ENCODE measurements around the gene TTLL11.
A peak's percentile ranks its signal among the peaks of the same experiment; 100 is the strongest.

TTLL11 gene

GRCh38 chr9:122126331-122127261, 33.5 kb upstream of the TTLL11 start:
- Histone ChIP-seq H3K4me3 (ENCODE audit: low read length) (no peak overlapping the region), H4K20me1 (ENCODE audit: control insufficient read depth, insufficient read depth, low read depth, low read length) (no peaks in the 10 kb centered on the region), H3K4me2 (ENCODE audit: low read length) (no peak overlapping the region), H3K27ac (ENCODE audit: low read depth, low read length) (no peak overlapping the region), H3F3A (ENCODE audit: control insufficient read depth, insufficient read depth) (no peaks in the 10 kb centered on the region), H3K27me3 (ENCODE audit: control insufficient read depth, low read length) (peaks cover 18% of the 10 kb centered on the region; the same call in 1 of the 2 replicates), H3K36me3 (ENCODE audit: control insufficient read depth, low read length) (no peaks in the 10 kb centered on the region), H3K4me1 (ENCODE audit: control insufficient read depth, low read length) (peaks cover 4% of the 10 kb centered on the region), H3K9me3 (ENCODE audit: control insufficient read depth, insufficient read depth, low read length) (no peaks in the 10 kb centered on the region), H3K79me2 (ENCODE audit: control insufficient read depth, low read length) (no peaks in the 10 kb centered on the region), H3K9me2 (replicated peaks; ENCODE audit: control insufficient read depth, low read length) (no peaks in the 10 kb centered on the region)
- TF ChIP-seq, protein P1, sequence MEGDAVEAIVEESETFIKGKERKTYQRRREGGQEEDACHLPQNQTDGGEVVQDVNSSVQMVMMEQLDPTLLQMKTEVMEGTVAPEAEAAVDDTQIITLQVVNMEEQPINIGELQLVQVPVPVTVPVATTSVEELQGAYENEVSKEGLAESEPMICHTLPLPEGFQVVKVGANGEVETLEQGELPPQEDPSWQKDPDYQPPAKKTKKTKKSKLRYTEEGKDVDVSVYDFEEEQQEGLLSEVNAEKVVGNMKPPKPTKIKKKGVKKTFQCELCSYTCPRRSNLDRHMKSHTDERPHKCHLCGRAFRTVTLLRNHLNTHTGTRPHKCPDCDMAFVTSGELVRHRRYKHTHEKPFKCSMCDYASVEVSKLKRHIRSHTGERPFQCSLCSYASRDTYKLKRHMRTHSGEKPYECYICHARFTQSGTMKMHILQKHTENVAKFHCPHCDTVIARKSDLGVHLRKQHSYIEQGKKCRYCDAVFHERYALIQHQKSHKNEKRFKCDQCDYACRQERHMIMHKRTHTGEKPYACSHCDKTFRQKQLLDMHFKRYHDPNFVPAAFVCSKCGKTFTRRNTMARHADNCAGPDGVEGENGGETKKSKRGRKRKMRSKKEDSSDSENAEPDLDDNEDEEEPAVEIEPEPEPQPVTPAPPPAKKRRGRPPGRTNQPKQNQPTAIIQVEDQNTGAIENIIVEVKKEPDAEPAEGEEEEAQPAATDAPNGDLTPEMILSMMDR (IDR thresholded peaks at IDR 0.05; ENCODE audit: low read depth, low read length, poor library complexity, severe bottlenecking): no peak
- no peak for TF ChIP-seq EZH2phosphoT487 (IDR thresholded peaks at IDR 0.05; ENCODE audit: borderline replicate concordance, low read length)

- H3K9me2 ChIP-seq (replicated peaks; ENCODE audit: control insufficient read depth, low read length): no peaks in the 10 kb centered on the region
- H3K27ac ChIP-seq (ENCODE audit: low read depth, low read length): no peak overlapping the region
- no peaks in the 10 kb centered on the region for H3K79me2 ChIP-seq (ENCODE audit: control insufficient read depth, low read length)
- no peak overlapping the region for H3K4me2 ChIP-seq (ENCODE audit: low read length)
- peaks cover 18% of the 10 kb centered on the region; the same call in 1 of the 2 replicates for H3K27me3 ChIP-seq (ENCODE audit: control insufficient read depth, low read length)
- H3K4me1 ChIP-seq (ENCODE audit: control insufficient read depth, low read length): peaks cover 4% of the 10 kb centered on the region
- H3K4me3 ChIP-seq (ENCODE audit: low read length): no peak overlapping the region
- H3F3A ChIP-seq (ENCODE audit: control insufficient read depth, insufficient read depth): no peaks in the 10 kb centered on the region
- TF ChIP-seq, protein P1 (IDR thresholded peaks at IDR 0.05; ENCODE audit: low read depth, low read length, poor library complexity, severe bottlenecking): no peak
- no peak for TF ChIP-seq EZH2phosphoT487 (IDR thresholded peaks at IDR 0.05; ENCODE audit: borderline replicate concordance, low read length)
- no peaks in the 10 kb centered on the region for H3K36me3 ChIP-seq (ENCODE audit: control insufficient read depth, low read length)
- no peaks in the 10 kb centered on the region for H4K20me1 ChIP-seq (ENCODE audit: control insufficient read depth, insufficient read depth, low read depth, low read length)
- H3K9me3 ChIP-seq (ENCODE audit: control insufficient read depth, insufficient read depth, low read length): no peaks in the 10 kb centered on the region
Measured at GRCh38 chr9:122125509-122126330, 32.6 kb upstream of the TTLL11 start.

DNA sequence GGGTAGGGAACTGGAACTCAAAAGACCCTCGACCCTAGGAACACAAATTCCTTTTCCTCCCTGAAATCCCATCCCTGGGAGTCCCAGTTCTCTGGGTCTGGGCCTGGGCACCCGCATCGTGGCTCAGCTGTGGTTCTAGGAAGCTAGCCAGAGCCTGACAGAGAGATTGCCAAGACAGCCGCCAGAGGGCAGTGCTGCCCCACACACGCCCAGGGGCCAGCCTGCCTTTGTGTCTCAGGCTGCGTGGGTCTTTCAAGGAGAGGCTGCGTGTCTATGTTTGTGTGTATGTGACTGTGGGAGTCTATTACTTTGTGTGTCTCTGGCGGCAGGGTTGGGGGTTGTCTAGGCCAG, 32.0 kb upstream of the TTLL11 start:
- no peaks in the 10 kb centered on the region for H3K79me2 ChIP-seq (ENCODE audit: control insufficient read depth, low read length)
- no peaks in the 10 kb centered on the region for H3K9me2 ChIP-seq (replicated peaks; ENCODE audit: control insufficient read depth, low read length)
- no peaks in the 10 kb centered on the region for H4K20me1 ChIP-seq (ENCODE audit: control insufficient read depth, insufficient read depth, low read depth, low read length)
- peaks cover 4% of the 10 kb centered on the region for H3K4me1 ChIP-seq (ENCODE audit: control insufficient read depth, low read length)
- H3K36me3 ChIP-seq (ENCODE audit: control insufficient read depth, low read length): no peaks in the 10 kb centered on the region
- H3F3A ChIP-seq (ENCODE audit: control insufficient read depth, insufficient read depth): no peaks in the 10 kb centered on the region
- H3K27ac ChIP-seq (ENCODE audit: low read depth, low read length): no peak overlapping the region
- peaks cover 18% of the 10 kb centered on the region; the same call in 1 of the 2 replicates for H3K27me3 ChIP-seq (ENCODE audit: control insufficient read depth, low read length)
- H3K9me3 ChIP-seq (ENCODE audit: control insufficient read depth, insufficient read depth, low read length): no peaks in the 10 kb centered on the region
- H3K4me2 ChIP-seq (ENCODE audit: low read length): no peak overlapping the region
- TF ChIP-seq, protein P1 (IDR thresholded peaks at IDR 0.05; ENCODE audit: low read depth, low read length, poor library complexity, severe bottlenecking): peak; percentile 90
- TF ChIP-seq EZH2phosphoT487 (IDR thresholded peaks at IDR 0.05; ENCODE audit: borderline replicate concordance, low read length): no peak
- no peak overlapping the region for H3K4me3 ChIP-seq (ENCODE audit: low read length)

Measured in DOHH2 (cell line).